ENCODE results near the gene ROBO2. TPM values are rescaled to one million over a fixed set of nuclear protein-coding genes. Genes with fewer than 3 reads are reported as not detected.

Gene ROBO2
- total RNA-seq, 2 donors from 2014 or later: 2.5 to 2.9 TPM

- Histone ChIP-seq H3K36me3 (ENCODE audit: control insufficient read depth, insufficient read depth, low read length) (no peaks in the 10 kb centered on the region), H3K27me3 (ENCODE audit: control insufficient read depth, insufficient read depth, low read length, poor library complexity, severe bottlenecking) (peaks cover 30% of the 10 kb centered on the region), H3K27ac (ENCODE audit: low read depth, low read length) (no peak overlapping the region), H3K4me1 (ENCODE audit: control insufficient read depth, insufficient read depth, low read length) (no peaks in the 10 kb centered on the region), H3K9me3 (ENCODE audit: control insufficient read depth, low read length) (no peaks in the 10 kb centered on the region), H3K9ac (ENCODE audit: extremely low read depth, low read length, poor library complexity, severe bottlenecking) (no peak overlapping the region), H3K4me3 (ENCODE audit: low read length) (peak overlapping the region; percentile 84)
- peaks cover 9% of the 10 kb centered on the region for H3K4me1 Mint-ChIP-seq
- H3K36me3 Mint-ChIP-seq (ENCODE audit: low read depth): no peaks in the 10 kb centered on the region
- 0 to 8% methylated on average over 2 to 10 of the region's 11 CpGs for WGBS, 2 experiments (ENCODE audit: insufficient coverage in 1 of 2, insufficient read length in 1 of 2)
- DNase-seq: no peak
- no peak overlapping the region for H3K27ac Mint-ChIP-seq
- H3K9me3 Mint-ChIP-seq: no peaks in the 10 kb centered on the region
- H3K4me3 Mint-ChIP-seq: peak overlapping the region; percentile 73
- TF ChIP-seq CTCF (conservative IDR thresholded peaks at IDR 0.05): no peak
- peaks cover 35% of the 10 kb centered on the region for H3K27me3 Mint-ChIP-seq (ENCODE audit: insufficient read depth)
These were observed 317 bp downstream of the ROBO2 start for GRCh38 chr3:77040216-77040615.

- peak overlapping the region; percentile 84 for H3K4me3 ChIP-seq (ENCODE audit: low read length)
- H3K27ac ChIP-seq (ENCODE audit: low read depth, low read length): no peak overlapping the region
- Mint-ChIP-seq H3K4me3 (peak overlapping the region; percentile 73), H3K36me3 (ENCODE audit: low read depth) (no peaks in the 10 kb centered on the region), H3K27me3 (ENCODE audit: insufficient read depth) (peaks cover 35% of the 10 kb centered on the region), H3K27ac (no peak overlapping the region), H3K4me1 (peaks cover 9% of the 10 kb centered on the region), H3K9me3 (no peaks in the 10 kb centered on the region)
- peaks cover 30% of the 10 kb centered on the region for H3K27me3 ChIP-seq (ENCODE audit: control insufficient read depth, insufficient read depth, low read length, poor library complexity, severe bottlenecking)
- H3K9ac ChIP-seq (ENCODE audit: extremely low read depth, low read length, poor library complexity, severe bottlenecking): no peak overlapping the region
- DNase-seq: no peak
- no peaks in the 10 kb centered on the region for H3K4me1 ChIP-seq (ENCODE audit: control insufficient read depth, insufficient read depth, low read length)
- H3K36me3 ChIP-seq (ENCODE audit: control insufficient read depth, insufficient read depth, low read length): no peaks in the 10 kb centered on the region
- H3K9me3 ChIP-seq (ENCODE audit: control insufficient read depth, low read length): no peaks in the 10 kb centered on the region
- no peak for TF ChIP-seq CTCF (conservative IDR thresholded peaks at IDR 0.05)
- WGBS, 2 experiments (ENCODE audit: insufficient coverage in 1 of 2, insufficient read length in 1 of 2): 57 to 69% methylated on average over 6 to 9 of the region's 9 CpGs
These were observed 1.2 kb downstream of the ROBO2 start for GRCh38 chr3:77040926-77041722.

GRCh38 chr3:77041811-77042210, 1.9 kb downstream of the ROBO2 start:
- Histone ChIP-seq H3K36me3 (ENCODE audit: control insufficient read depth, insufficient read depth, low read length) (no peaks in the 10 kb centered on the region), H3K27ac (ENCODE audit: low read depth, low read length) (no peak overlapping the region), H3K4me1 (ENCODE audit: control insufficient read depth, insufficient read depth, low read length) (no peaks in the 10 kb centered on the region), H3K4me3 (ENCODE audit: low read length) (no peak overlapping the region), H3K27me3 (ENCODE audit: control insufficient read depth, insufficient read depth, low read length, poor library complexity, severe bottlenecking) (peaks cover 30% of the 10 kb centered on the region), H3K9ac (ENCODE audit: extremely low read depth, low read length, poor library complexity, severe bottlenecking) (no peak overlapping the region), H3K9me3 (ENCODE audit: control insufficient read depth, low read length) (no peaks in the 10 kb centered on the region)
- no peak overlapping the region for H3K27ac Mint-ChIP-seq
- no peak for TF ChIP-seq CTCF (conservative IDR thresholded peaks at IDR 0.05)
- H3K36me3 Mint-ChIP-seq (ENCODE audit: low read depth): no peaks in the 10 kb centered on the region
- H3K9me3 Mint-ChIP-seq: no peaks in the 10 kb centered on the region
- no peak overlapping the region for H3K4me3 Mint-ChIP-seq
- no peak for DNase-seq
- 100% methylated on average over 2 of the region's 2 CpGs; no CpG with 5 or more reads in 1 of the 2 experiments for WGBS, 2 experiments (ENCODE audit: insufficient coverage in 1 of 2, insufficient read length in 1 of 2)
- peaks cover 35% of the 10 kb centered on the region for H3K27me3 Mint-ChIP-seq (ENCODE audit: insufficient read depth)
- peaks cover 9% of the 10 kb centered on the region for H3K4me1 Mint-ChIP-seq
